GM10266 (cell line): ENCODE data around the gene MIAT.

Source experiments
- DNase-seq: peaks from one replicate; pipeline ENCODE4 v3.0.0; 2012; ENCODE audit errors: extremely low spot score
- TF ChIP-seq, protein P1 (sequence below): IDR thresholded peaks from 2 replicates; pipeline ENCODE4 v1.5.1; 2012; ENCODE audit warnings: mild to moderate bottlenecking, low read depth; ENCODE audit not compliant: control insufficient read depth, insufficient read depth; ENCODE audit errors: missing control alignments

Gene MIAT

DNA sequence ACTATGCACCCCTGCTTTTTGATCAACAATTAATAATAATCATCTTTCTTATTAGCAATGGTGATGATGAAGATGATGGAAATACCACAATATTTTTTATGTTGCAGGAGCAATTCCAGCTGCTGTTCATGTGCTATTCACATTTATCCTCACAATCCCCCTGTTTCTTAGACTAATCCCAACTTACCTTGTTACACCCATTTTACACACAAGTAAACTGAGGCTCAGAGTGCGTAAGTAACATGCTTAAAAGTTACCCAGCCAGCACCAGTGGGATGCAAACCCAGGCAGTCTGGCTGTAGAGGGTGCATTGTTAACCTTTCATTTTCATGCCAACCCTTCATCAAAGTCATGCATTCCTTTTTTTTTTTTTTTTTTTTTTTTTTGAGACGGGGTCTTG lies 37.2 kb upstream of the MIAT start:
- DNase-seq = no peak
- TF ChIP-seq, protein P1, sequence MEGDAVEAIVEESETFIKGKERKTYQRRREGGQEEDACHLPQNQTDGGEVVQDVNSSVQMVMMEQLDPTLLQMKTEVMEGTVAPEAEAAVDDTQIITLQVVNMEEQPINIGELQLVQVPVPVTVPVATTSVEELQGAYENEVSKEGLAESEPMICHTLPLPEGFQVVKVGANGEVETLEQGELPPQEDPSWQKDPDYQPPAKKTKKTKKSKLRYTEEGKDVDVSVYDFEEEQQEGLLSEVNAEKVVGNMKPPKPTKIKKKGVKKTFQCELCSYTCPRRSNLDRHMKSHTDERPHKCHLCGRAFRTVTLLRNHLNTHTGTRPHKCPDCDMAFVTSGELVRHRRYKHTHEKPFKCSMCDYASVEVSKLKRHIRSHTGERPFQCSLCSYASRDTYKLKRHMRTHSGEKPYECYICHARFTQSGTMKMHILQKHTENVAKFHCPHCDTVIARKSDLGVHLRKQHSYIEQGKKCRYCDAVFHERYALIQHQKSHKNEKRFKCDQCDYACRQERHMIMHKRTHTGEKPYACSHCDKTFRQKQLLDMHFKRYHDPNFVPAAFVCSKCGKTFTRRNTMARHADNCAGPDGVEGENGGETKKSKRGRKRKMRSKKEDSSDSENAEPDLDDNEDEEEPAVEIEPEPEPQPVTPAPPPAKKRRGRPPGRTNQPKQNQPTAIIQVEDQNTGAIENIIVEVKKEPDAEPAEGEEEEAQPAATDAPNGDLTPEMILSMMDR = no peak

GRCh38 chr22:26621663-26622062 lies 35.7 kb upstream of the MIAT start, which contains the start of gene CRYBA4:
TSS of gene CRYBA4 (plus strand) at chr22:26621963. CDS start at chr22:26622597, 634 bp downstream.
- TF ChIP-seq, protein P1 = no peak
- DNase-seq = no peak

GRCh38 chr22:26623984-26624383 lies 33.4 kb upstream of the MIAT start:
- DNase-seq = no peak

DNA sequence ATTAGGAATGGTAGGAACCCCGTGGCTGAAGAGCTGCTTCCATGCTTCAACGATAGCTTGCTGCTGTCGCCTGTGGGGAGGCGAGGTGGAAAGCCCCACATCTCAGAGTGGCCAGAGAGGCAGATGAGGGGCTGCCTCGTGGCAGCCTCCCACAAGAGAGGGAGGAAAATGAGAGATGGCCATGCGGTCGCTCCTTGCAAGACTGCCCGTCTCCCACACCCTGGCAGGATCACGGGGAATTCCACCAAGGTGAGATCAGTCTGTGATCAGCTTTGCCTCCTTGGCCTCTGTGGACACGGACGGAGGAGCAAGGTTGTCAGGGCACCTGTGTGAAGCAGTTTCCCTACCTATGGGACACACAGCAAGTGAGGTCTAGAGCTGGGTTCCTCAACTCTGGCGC lies 32.6 kb upstream of the MIAT start:
- DNase-seq = no peak
- TF ChIP-seq, protein P1 = no peak

More at GRCh38 chr22:26623984-26624383, 33.4 kb upstream of the MIAT start:
- TF ChIP-seq, protein P1 = no peak

DNA sequence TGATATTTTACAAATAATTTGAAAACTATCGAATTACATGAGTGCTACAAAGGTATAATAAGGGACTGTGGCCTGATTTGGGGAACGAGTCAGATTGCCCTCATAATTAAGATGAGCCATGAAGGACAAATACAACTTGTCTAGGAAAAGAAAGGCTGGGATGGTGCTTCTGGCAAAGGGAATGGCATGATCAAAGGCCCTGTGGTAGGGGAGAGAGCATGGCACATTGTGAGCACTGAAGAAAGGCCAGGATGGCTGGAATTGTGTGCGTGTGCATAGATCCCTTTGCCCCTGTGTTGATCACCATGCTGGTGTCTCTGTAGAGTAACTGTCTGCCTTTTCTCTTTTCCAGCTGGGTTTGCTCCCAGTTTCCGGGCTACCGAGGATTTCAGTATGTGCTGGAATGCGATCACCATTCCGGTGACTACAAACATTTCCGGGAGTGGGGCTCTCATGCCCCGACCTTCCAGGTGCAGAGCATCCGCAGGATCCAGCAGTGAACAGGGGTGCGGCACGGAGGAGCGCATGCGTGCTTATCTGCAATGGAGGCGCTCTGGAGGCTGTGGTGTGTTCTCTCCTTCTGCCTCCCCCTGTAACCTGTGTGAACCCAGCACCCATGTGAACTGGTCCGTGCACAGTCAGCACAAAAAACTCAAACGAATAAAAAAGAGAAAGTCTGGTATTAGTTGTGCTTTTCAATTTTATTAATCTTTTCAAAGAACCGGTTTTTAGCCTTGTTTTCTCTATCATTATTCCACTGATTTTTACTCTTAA lies 27.2 kb upstream of the MIAT start:
- DNase-seq = no peak
- TF ChIP-seq, protein P1 = no peak

DNA sequence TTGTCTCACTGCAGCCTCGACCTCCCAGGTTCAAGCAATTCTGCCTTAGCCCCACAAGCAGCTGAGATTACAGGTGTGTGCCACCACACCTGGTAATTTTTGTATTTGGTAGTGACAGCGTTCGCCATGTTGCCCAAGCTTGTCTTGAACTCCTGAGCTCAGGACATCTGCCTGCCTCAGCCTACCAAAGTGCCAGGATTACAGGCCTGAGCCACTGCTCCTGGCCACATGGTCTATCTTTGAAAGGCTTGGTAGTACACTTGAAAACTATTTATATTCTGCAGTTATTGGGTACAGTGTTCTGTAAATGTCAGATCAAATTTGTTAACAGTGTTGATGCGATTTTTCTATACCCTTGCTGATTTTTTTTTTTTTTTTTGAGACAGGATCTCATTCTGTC lies 26.1 kb upstream of the MIAT start:
- no peak for DNase-seq
- TF ChIP-seq, protein P1 = no peak

GRCh38 chr22:26632422-26633155 lies 24.8 kb upstream of the MIAT start:
- DNase-seq = no peak
- TF ChIP-seq, protein P1 = no peak
